Epidermal melanocyte (primary cell): Measurements from ENCODE around the gene IGF1R.
A peak's percentile ranks its signal among the peaks of the same experiment; 100 is the strongest.
"Not testable (repeated sequence)": the region's sequence is repeated elsewhere in the genome, so short reads cannot be mapped to it uniquely, and the experiment has no call there.

ENCODE experiments used
- DNase-seq: peaks from one replicate; pipeline ENCODE4 v3.0.0; 2011; ENCODE audit warnings: low spot score; ENCODE audit not compliant: insufficient read length

IGF1R gene

GRCh38 chr15:98647774-98648653 is at the start of gene IGF1R:
Gene IGF1R, plus strand, starts transcription at chr15:98648539. Its CDS starts 1,043 bp downstream, at chr15:98649582.
- DNase-seq, result peak; percentile 68

- DNase-seq, result peak; percentile 27
Observed at GRCh38 chr15:98599909-98600691, 48.2 kb upstream of the IGF1R start.

- DNase-seq, result no peak
Observed at GRCh38 chr15:98604983-98605382, 43.4 kb upstream of the IGF1R start.

GRCh38 chr15:98609144-98609852 is 39.0 kb upstream of the IGF1R start:
- no peak for DNase-seq

- DNase-seq, result no peak
Observed at GRCh38 chr15:98610991-98611390, 37.3 kb upstream of the IGF1R start.

- no peak for DNase-seq
Observed at GRCh38 chr15:98611808-98612207, 36.5 kb upstream of the IGF1R start.

- no peak for DNase-seq
Observed at GRCh38 chr15:98612490-98613110, 35.7 kb upstream of the IGF1R start.

GRCh38 chr15:98614681-98615080 is 33.7 kb upstream of the IGF1R start:
- DNase-seq, result no peak

- no peak for DNase-seq
Observed at GRCh38 chr15:98616397-98616796, 31.9 kb upstream of the IGF1R start.

GRCh38 chr15:98617328-98617980 is 30.9 kb upstream of the IGF1R start:
- no peak for DNase-seq

- not testable (repeated sequence) for DNase-seq
Observed at GRCh38 chr15:98618576-98618975, 29.8 kb upstream of the IGF1R start.

- no peak for DNase-seq
Observed at GRCh38 chr15:98620020-98620419, 28.3 kb upstream of the IGF1R start.

GRCh38 chr15:98621021-98621420 is 27.3 kb upstream of the IGF1R start:
- DNase-seq, result no peak

- no peak for DNase-seq
Observed at GRCh38 chr15:98625614-98626013, 22.7 kb upstream of the IGF1R start.

GRCh38 chr15:98626153-98626552 is 22.2 kb upstream of the IGF1R start:
- no peak for DNase-seq

GRCh38 chr15:98628216-98628615 is 20.1 kb upstream of the IGF1R start:
- no peak for DNase-seq

- no peak for DNase-seq
Observed at GRCh38 chr15:98635848-98636247, 12.5 kb upstream of the IGF1R start.

- DNase-seq, result no peak
Observed at GRCh38 chr15:98643115-98643514, 5.2 kb upstream of the IGF1R start.

GRCh38 chr15:98646546-98647025 is 1.8 kb upstream of the IGF1R start:
- no peak for DNase-seq

GRCh38 chr15:98647026-98647773 is 1.1 kb upstream of the IGF1R start:
- DNase-seq, result peak; percentile 51
